Keratinocyte (primary cell): ENCODE data around the gene AP3S1. TPM values are rescaled to one million over a fixed set of nuclear protein-coding genes. Genes with fewer than 3 reads are reported as not detected.

ENCODE experiments used
- DNase-seq: peaks from one replicate; pipeline ENCODE4 v3.0.0-alpha.2; 2011; ENCODE audit warnings: low read depth, missing footprints, low spot score
- FAIRE-seq: peaks from 2 replicates; lab custom pipeline; 2011; peaks lifted over from hg19 to GRCh38; lab: Jason Lieb, UNC
- H2AFZ ChIP-seq: 2 replicates; pipeline ENCODE4 v1.6.0; 2012; ENCODE audit warnings: low read length, control low read depth, inconsistent platforms; ENCODE audit not compliant: control insufficient read depth
- H3K27ac ChIP-seq: 2 replicates; pipeline ENCODE4 v1.5.1; 2011; ENCODE audit warnings: low read length; ENCODE audit not compliant: control insufficient read depth, insufficient read depth
- H3K27me3 ChIP-seq: 3 replicates; pipeline ENCODE4 v1.6.0; 2011; ENCODE audit warnings: low read length; ENCODE audit not compliant: control insufficient read depth, insufficient read depth; ENCODE audit errors: extremely low read depth
- H3K36me3 ChIP-seq, 2 experiments: 2 replicates in 1 of 2; 3 replicates in 1 of 2; pipeline ENCODE4 v1.5.1; 2011; ENCODE audit warnings: low read length in 2 of 2, mild to moderate bottlenecking in 1 of 2; ENCODE audit not compliant: control insufficient read depth in 2 of 2, insufficient read depth in 2 of 2; ENCODE audit errors: extremely low read depth in 1 of 2
- H3K4me1 ChIP-seq: 3 replicates; pipeline ENCODE4 v1.5.1; 2011; ENCODE audit warnings: low read length; ENCODE audit not compliant: control insufficient read depth, insufficient read depth; ENCODE audit errors: extremely low read depth
- H3K4me2 ChIP-seq: 3 replicates; pipeline ENCODE4 v1.6.0; 2011; ENCODE audit warnings: low read depth, low read length; ENCODE audit not compliant: control insufficient read depth, insufficient read depth; ENCODE audit errors: extremely low read depth
- H3K4me3 ChIP-seq, 3 experiments: fragments of 200-600 bp in 1 of 3; sonication (generic) in 1 of 3; 2 replicates in 2 of 3; 3 replicates in 1 of 3; pipeline ENCODE4 v1.5.1; 2011 to 2016; ENCODE audit warnings: low read length in 3 of 3, mild to moderate bottlenecking in 3 of 3, control low read depth in 2 of 3, inconsistent platforms in 1 of 3, low read depth in 1 of 3, mixed read lengths in 1 of 3, mixed run types in 1 of 3, moderate library complexity in 1 of 3; ENCODE audit not compliant: control insufficient read depth in 2 of 3, insufficient read depth in 2 of 3; ENCODE audit errors: extremely low read depth in 1 of 3
- H3K79me2 ChIP-seq: 2 replicates; pipeline ENCODE4 v1.6.0; 2012; ENCODE audit warnings: low read length; ENCODE audit not compliant: control insufficient read depth, insufficient read depth
- H3K9ac ChIP-seq: 3 replicates; pipeline ENCODE4 v1.6.0; 2011; ENCODE audit warnings: low read length; ENCODE audit not compliant: control insufficient read depth, insufficient read depth; ENCODE audit errors: extremely low read depth
- H3K9me1 ChIP-seq: 3 replicates; pipeline ENCODE4 v1.6.0; 2011; ENCODE audit warnings: low read length; ENCODE audit not compliant: control insufficient read depth, insufficient read depth; ENCODE audit errors: extremely low read depth
- H3K9me3 ChIP-seq: 2 replicates; pipeline ENCODE4 v1.5.1; 2012; ENCODE audit warnings: low read depth, low read length; ENCODE audit not compliant: control insufficient read depth
- H4K20me1 ChIP-seq: 3 replicates; pipeline ENCODE4 v1.6.0; 2011; ENCODE audit warnings: low read length; ENCODE audit not compliant: control insufficient read depth, insufficient read depth; ENCODE audit errors: extremely low read depth
- CTCF ChIP-seq, 3 experiments: IDR thresholded peaks in 1 of 3; conservative IDR thresholded peaks in 1 of 3; optimal IDR thresholded peaks in 1 of 3; 2 replicates in 2 of 3; 3 replicates in 1 of 3; pipeline versions ENCODE3 to v1.5.1; 2011; ENCODE audit warnings: low read length in 3 of 3, mild to moderate bottlenecking in 3 of 3, moderate library complexity in 2 of 3, control low read depth in 1 of 3, inconsistent platforms in 1 of 3; ENCODE audit not compliant: insufficient read depth in 2 of 3; ENCODE audit errors: extremely low read depth in 1 of 3
- EZH2 ChIP-seq: IDR thresholded peaks from one replicate; pipeline ENCODE4 v1.6.1; 2012; ENCODE audit warnings: inconsistent platforms, mild to moderate bottlenecking, low read length, moderate library complexity
- dilution Hi-C: fragments of 300-500 bp; cut with MboI; formaldehyde crosslinking; loops from one replicate; pipeline ENCODE4 v1.7.0; 2020; ENCODE audit warnings: low sequenced_read_pairs; ENCODE audit not compliant: extremely low pct_ligation_motif_present
- polyA plus RNA-seq, 5 experiments: library from polyadenylated mRNA; depleted of rRNA in 3 of 5; stranded (reverse) in 3 of 5; stranded (forward) in 1 of 5; unstranded in 1 of 5; fragments of >200 nt; gene quantifications; 1 replicate in 1 of 5; 2 replicates in 3 of 5; 3 replicates in 1 of 5; pipeline versions ENCODE4 v1.2.1 to v1.2.3, GENCODE V29; 2011 to 2012; ENCODE audit warnings: missing spikeins in 2 of 5, low read depth in 1 of 5, low replicate concordance in 1 of 5

Gene AP3S1
- polyA plus RNA-seq, 1 donor (not counting 4 experiments of a cell fraction or from before 2014, with no cell fraction given): 153 TPM

- Histone ChIP-seq H4K20me1 (no peaks in the 10 kb centered on the region), H3K36me3 (no peaks in the 10 kb centered on the region), H3K9ac (no peak within 1 kb of the TSS), H3K79me2 (no peaks in the 10 kb centered on the region), H3K9me1 (no peaks in the 10 kb centered on the region), H3K9me3 (no peaks in the 10 kb centered on the region), H3K4me2 (peak within 1 kb of the TSS; percentile 65), H2AFZ (peak within 1 kb of the TSS; percentile 43), H3K27me3 (peaks cover 50% of the 10 kb centered on the region), H3K4me1 (no peaks in the 10 kb centered on the region), H3K27ac (no peak within 1 kb of the TSS), H3K4me3 (peak within 1 kb of the TSS; percentile 2 to 46 (median 22))
- FAIRE-seq: no peak
- no peak for DNase-seq
- dilution Hi-C loops: no loop called here
- TF ChIP-seq EZH2: peak; percentile 81
- TF ChIP-seq CTCF (optimal IDR thresholded peaks at IDR 0.05 in 1 of 3, IDR thresholded peaks at IDR 0.05 in 1 of 3, conservative IDR thresholded peaks at IDR 0.05 in 1 of 3; ENCODE audit: extremely low read depth in 1 of 3, insufficient read depth in 2 of 3, low read length in 3 of 3): no peak
Observed at GRCh38 chr5:115816226-115817081, 25.3 kb upstream of the AP3S1 start, which contains the start of gene CDO1. Gene CDO1 (minus strand): TSS chr5:115816659. CDS start chr5:115816397, 262 bp downstream.

GRCh38 chr5:115817386-115817785, 24.3 kb upstream of the AP3S1 start:
- DNase-seq: no peak
- FAIRE-seq: no peak
- Histone ChIP-seq H3K4me1 (no peaks in the 10 kb centered on the region), H3K4me3 (no peak overlapping the region), H3K4me2 (no peak overlapping the region), H3K9me3 (no peaks in the 10 kb centered on the region), H3K36me3 (no peaks in the 10 kb centered on the region), H3K79me2 (no peaks in the 10 kb centered on the region), H3K9ac (no peak overlapping the region), H4K20me1 (no peaks in the 10 kb centered on the region), H3K27me3 (peaks cover 50% of the 10 kb centered on the region), H3K27ac (no peak overlapping the region), H2AFZ (no peak overlapping the region), H3K9me1 (no peaks in the 10 kb centered on the region)
- dilution Hi-C loops: no loop called here
- TF ChIP-seq CTCF (optimal IDR thresholded peaks at IDR 0.05 in 1 of 3, IDR thresholded peaks at IDR 0.05 in 1 of 3, conservative IDR thresholded peaks at IDR 0.05 in 1 of 3; ENCODE audit: extremely low read depth in 1 of 3, insufficient read depth in 2 of 3, low read length in 3 of 3) (no peak), EZH2 (no peak)
